HUES64 (cell line): Measurements from ENCODE around the gene MYO18B.

Source experiments
- H3K27ac ChIP-seq: 2 replicates; pipeline ENCODE4 v1.7.0; 2013; ENCODE audit warnings: low read depth, low read length, inconsistent platforms
- H3K27me3 ChIP-seq: 2 replicates; pipeline ENCODE4 v1.6.1; 2013; ENCODE audit warnings: mild to moderate bottlenecking, low read length; ENCODE audit not compliant: insufficient read depth
- H3K36me3 ChIP-seq: 2 replicates; pipeline ENCODE4 v1.6.1; 2013; ENCODE audit warnings: mild to moderate bottlenecking, low read length; ENCODE audit not compliant: insufficient read depth
- H3K4me1 ChIP-seq: 2 replicates; pipeline ENCODE4 v1.6.1; 2013; ENCODE audit warnings: mild to moderate bottlenecking, low read length, moderate library complexity; ENCODE audit not compliant: insufficient read depth
- H3K4me3 ChIP-seq: 2 replicates; pipeline ENCODE4 v1.5.1; 2013; ENCODE audit warnings: mild to moderate bottlenecking, low read length, moderate library complexity
- H3K9ac ChIP-seq: 2 replicates; pipeline ENCODE4 v1.6.1; 2013; ENCODE audit warnings: mild to moderate bottlenecking, low read depth, low read length
- H3K9me3 ChIP-seq: 2 replicates; pipeline ENCODE4 v1.6.1; 2013; ENCODE audit warnings: low read depth, low read length; ENCODE audit not compliant: insufficient read depth
- WGBS: fragments of 150-250, 120-280 bp; methylation state at CpG from one replicate; pipeline ENCODE4 v1.1.7; 2013; ENCODE audit warnings: missing lambda C conversion rate; 5-methylcytosine and 5-hydroxymethylcytosine counted together

MYO18B gene

DNA sequence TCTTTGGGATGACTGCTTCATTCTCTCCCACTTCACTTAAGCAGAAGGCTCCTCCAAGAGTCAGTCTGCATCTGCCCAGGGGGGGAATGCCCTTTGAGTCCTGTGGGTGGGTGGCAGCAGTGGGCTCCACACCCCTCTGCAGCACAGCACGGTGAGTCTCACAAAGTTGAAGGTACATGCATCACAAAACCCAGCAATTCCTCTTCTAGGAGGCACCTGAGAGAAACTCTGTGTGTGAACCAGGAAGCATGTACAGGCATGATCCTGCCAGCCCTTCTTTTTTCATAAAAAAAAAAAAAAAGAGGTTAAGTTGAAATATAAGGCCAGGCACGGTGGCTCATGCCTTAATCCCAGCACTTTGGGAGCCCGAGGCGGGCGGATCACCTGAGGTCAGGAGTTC lies 87.2 kb downstream of the MYO18B start:
- no peaks in the 10 kb centered on the region for H3K4me1 ChIP-seq
- peaks cover 4% of the 10 kb centered on the region for H3K9me3 ChIP-seq
- no peaks in the 10 kb centered on the region for H3K27me3 ChIP-seq
- H3K4me3 ChIP-seq = no peak overlapping the region
- no peak overlapping the region for H3K27ac ChIP-seq
- no peak overlapping the region for H3K9ac ChIP-seq
- H3K36me3 ChIP-seq = no peaks in the 10 kb centered on the region
- 98% methylated on average over 5 of the region's 5 CpGs for WGBS

- 96% methylated on average over 10 of the region's 11 CpGs for WGBS
- no peaks in the 10 kb centered on the region for H3K27me3 ChIP-seq
- H3K36me3 ChIP-seq = no peaks in the 10 kb centered on the region
- no peak overlapping the region for H3K4me3 ChIP-seq
- H3K27ac ChIP-seq = no peak overlapping the region
- no peak overlapping the region for H3K9ac ChIP-seq
- H3K4me1 ChIP-seq = no peaks in the 10 kb centered on the region
- peaks cover 4% of the 10 kb centered on the region for H3K9me3 ChIP-seq
These were observed 88.1 kb downstream of the MYO18B start for GRCh38 chr22:25829808-25830777.

DNA sequence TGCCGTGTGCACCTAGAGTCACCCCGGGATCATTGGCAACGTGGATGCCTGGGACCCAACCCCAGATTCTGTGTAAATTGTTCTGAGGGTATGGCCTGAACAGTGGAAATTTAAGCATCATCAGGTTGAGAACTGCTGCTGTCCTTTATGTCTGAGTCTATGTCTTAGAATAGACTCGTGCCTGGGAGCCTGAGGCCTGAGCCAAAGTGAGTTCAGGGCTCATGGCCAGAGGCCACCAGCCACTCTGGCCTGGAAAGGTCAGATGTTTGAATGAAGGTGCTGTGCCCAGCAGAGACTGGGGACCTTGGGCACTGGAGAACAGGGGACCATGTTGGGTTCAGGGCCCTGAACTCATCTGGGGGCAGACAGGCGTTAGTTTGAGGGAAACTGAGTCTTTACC lies 91.1 kb downstream of the MYO18B start:
- H3K4me3 ChIP-seq = no peak overlapping the region
- no peak overlapping the region for H3K27ac ChIP-seq
- H3K4me1 ChIP-seq = no peaks in the 10 kb centered on the region
- H3K9me3 ChIP-seq = peaks cover 4% of the 10 kb centered on the region
- no peak overlapping the region for H3K9ac ChIP-seq
- no peaks in the 10 kb centered on the region for H3K36me3 ChIP-seq
- WGBS = 95% methylated on average over 5 of the region's 5 CpGs
- H3K27me3 ChIP-seq = no peaks in the 10 kb centered on the region

DNA sequence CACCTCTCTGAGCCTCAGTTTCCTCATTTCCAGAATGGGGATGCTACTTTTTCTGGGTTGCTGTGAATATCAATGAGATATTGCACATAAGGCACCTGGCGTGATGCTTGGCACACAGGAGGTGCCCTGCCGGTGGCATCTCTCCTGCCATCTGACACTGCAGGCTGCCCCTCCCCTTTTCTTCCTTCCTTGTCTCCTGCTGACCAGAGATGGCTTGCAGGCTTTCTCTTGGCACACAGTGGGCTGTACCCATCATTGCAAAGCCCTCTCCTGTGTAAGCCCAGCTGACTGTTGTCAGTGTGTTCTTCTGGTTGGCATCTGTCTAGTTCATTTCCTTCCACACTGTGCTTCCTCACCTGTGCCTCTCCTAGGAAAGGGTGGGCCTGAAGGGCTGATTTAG lies 91.7 kb downstream of the MYO18B start:
- Histone ChIP-seq H3K9ac (no peak overlapping the region), H3K36me3 (no peaks in the 10 kb centered on the region), H3K4me3 (no peak overlapping the region), H3K4me1 (no peaks in the 10 kb centered on the region), H3K27ac (no peak overlapping the region), H3K27me3 (no peaks in the 10 kb centered on the region), H3K9me3 (peaks cover 4% of the 10 kb centered on the region)
- 86% methylated on average over 2 of the region's 2 CpGs for WGBS

DNA sequence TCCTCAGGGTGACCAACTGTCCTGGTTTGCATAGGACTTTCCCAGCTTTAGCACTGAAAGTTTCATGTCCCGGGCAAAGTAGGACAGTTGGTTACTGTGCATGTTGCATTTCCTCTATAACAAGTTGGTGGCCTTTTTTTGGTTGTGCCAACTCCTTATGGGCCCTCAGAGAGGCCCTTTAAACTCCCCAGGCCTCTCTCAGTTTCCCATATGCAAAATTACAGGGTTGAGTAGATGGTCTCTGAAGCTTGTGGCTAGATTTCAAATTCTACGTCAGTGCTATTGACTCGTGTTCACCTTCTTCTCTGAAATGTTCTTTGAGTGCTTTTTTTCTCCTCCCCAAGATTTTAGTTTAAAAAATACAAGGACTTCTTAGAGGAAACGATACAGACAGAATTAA lies 92.5 kb downstream of the MYO18B start:
- no peak overlapping the region for H3K27ac ChIP-seq
- no peak overlapping the region for H3K4me3 ChIP-seq
- no peaks in the 10 kb centered on the region for H3K4me1 ChIP-seq
- peaks cover 4% of the 10 kb centered on the region for H3K9me3 ChIP-seq
- 90% methylated on average over 4 of the region's 4 CpGs for WGBS
- no peaks in the 10 kb centered on the region for H3K27me3 ChIP-seq
- H3K9ac ChIP-seq = no peak overlapping the region
- no peaks in the 10 kb centered on the region for H3K36me3 ChIP-seq

GRCh38 chr22:25835348-25835747 lies 93.4 kb downstream of the MYO18B start:
- Histone ChIP-seq H3K36me3 (no peaks in the 10 kb centered on the region), H3K9ac (no peak overlapping the region), H3K4me1 (no peaks in the 10 kb centered on the region), H3K27me3 (no peaks in the 10 kb centered on the region), H3K9me3 (peaks cover under 1% of the 10 kb centered on the region; the same call in 1 of the 2 replicates), H3K27ac (no peak overlapping the region), H3K4me3 (no peak overlapping the region)
- WGBS = 87% methylated on average over 7 of the region's 7 CpGs

DNA sequence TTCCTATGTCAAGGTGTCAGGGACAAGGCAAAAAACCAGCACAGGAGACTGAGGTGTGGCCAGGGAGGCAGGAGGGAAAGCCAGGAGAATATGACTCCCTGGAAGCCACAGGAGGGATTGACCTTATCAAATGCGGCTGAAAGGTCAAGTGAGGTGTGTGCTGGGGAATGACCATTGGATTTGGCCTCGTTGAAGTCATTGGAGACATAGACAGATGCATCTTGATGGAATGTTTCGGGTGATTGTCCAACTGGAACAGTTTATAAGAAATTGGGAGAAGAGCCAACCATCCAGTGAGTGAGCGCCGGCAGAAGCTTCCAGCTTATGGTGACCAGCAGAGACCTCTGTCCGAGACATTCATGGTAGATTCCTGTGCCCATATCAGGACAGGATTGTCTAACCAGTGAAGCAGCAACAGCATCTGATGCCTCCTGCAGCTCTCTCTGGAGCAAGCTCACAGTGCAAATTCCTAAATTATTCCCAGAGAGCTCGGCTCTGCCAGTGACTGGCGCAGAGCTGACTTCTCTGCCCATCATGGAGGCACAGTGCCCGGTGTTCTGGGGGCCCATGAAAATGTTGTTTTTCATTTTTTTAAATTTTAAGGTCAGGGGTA lies 95.4 kb downstream of the MYO18B start:
- no peak overlapping the region for H3K27ac ChIP-seq
- H3K4me3 ChIP-seq = no peak overlapping the region
- no peaks in the 10 kb centered on the region for H3K4me1 ChIP-seq
- H3K36me3 ChIP-seq = no peaks in the 10 kb centered on the region
- no peaks in the 10 kb centered on the region for H3K27me3 ChIP-seq
- no peak overlapping the region for H3K9ac ChIP-seq
- 92% methylated on average over 9 of the region's 9 CpGs for WGBS
- no peaks in the 10 kb centered on the region for H3K9me3 ChIP-seq

GRCh38 chr22:25838960-25839741 lies 97.2 kb downstream of the MYO18B start:
- no peak overlapping the region for H3K4me3 ChIP-seq
- H3K27ac ChIP-seq = no peak overlapping the region
- WGBS = 85% methylated on average over 12 of the region's 12 CpGs
- no peak overlapping the region for H3K9ac ChIP-seq
- H3K27me3 ChIP-seq = no peaks in the 10 kb centered on the region
- H3K36me3 ChIP-seq = no peaks in the 10 kb centered on the region
- H3K4me1 ChIP-seq = no peaks in the 10 kb centered on the region
- H3K9me3 ChIP-seq = no peaks in the 10 kb centered on the region

DNA sequence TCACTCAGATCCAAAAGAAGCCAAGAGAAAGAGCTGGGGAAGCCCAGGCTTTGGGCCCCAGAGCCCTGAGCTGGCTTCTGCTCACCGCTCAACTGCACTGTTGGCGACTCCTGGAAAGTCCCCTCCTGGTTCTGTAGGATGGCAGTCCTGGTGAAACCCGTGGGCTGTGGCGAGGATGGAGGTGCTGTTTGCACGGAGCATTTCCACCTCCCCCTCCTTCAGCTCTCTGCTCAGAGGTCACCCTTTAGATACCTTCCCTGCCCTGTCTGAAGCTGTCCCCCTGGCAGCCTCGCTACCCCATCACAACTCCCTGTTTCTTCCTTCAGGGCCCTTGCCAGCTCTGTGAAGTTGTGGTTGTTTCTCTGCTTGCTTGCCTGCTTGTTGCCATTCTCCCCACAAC lies 97.8 kb downstream of the MYO18B start:
- no peaks in the 10 kb centered on the region for H3K27me3 ChIP-seq

GRCh38 chr22:25840167-25840566 lies 98.2 kb downstream of the MYO18B start:
- no peak overlapping the region for H3K4me3 ChIP-seq
- no peaks in the 10 kb centered on the region for H3K27me3 ChIP-seq
- H3K9me3 ChIP-seq = no peaks in the 10 kb centered on the region
- no peak overlapping the region for H3K27ac ChIP-seq
- H3K9ac ChIP-seq = no peak overlapping the region
- no peaks in the 10 kb centered on the region for H3K4me1 ChIP-seq
- no peaks in the 10 kb centered on the region for H3K36me3 ChIP-seq
- 91% methylated on average over 5 of the region's 5 CpGs for WGBS

More for the DNA sequence above, 97.8 kb downstream of the MYO18B start:
- no peaks in the 10 kb centered on the region for H3K36me3 ChIP-seq
- WGBS = 94% methylated on average over 6 of the region's 6 CpGs
- H3K4me3 ChIP-seq = no peak overlapping the region
- H3K9ac ChIP-seq = no peak overlapping the region
- no peaks in the 10 kb centered on the region for H3K9me3 ChIP-seq
- H3K4me1 ChIP-seq = no peaks in the 10 kb centered on the region
- H3K27ac ChIP-seq = no peak overlapping the region

GRCh38 chr22:25840891-25841290 lies 98.9 kb downstream of the MYO18B start:
- 88% methylated on average over 3 of the region's 3 CpGs for WGBS

More at GRCh38 chr22:25840891-25841290, 98.9 kb downstream of the MYO18B start:
- H3K9ac ChIP-seq = no peak overlapping the region
- no peaks in the 10 kb centered on the region for H3K9me3 ChIP-seq
- no peaks in the 10 kb centered on the region for H3K27me3 ChIP-seq
- no peaks in the 10 kb centered on the region for H3K36me3 ChIP-seq
- H3K4me3 ChIP-seq = no peak overlapping the region
- H3K4me1 ChIP-seq = no peaks in the 10 kb centered on the region
- no peak overlapping the region for H3K27ac ChIP-seq
